OCI-M1 (cell line): ENCODE measurements around the gene ACTR10.
"Not testable (repeated sequence)": the region's sequence is repeated elsewhere in the genome, so short reads cannot be mapped to it uniquely, and the experiment has no call there.

Source experiments
- DNase-seq: peaks from one replicate; lab custom pipeline; 2025; lab: John Stamatoyannopoulos, UW

The ACTR10 gene

DNA sequence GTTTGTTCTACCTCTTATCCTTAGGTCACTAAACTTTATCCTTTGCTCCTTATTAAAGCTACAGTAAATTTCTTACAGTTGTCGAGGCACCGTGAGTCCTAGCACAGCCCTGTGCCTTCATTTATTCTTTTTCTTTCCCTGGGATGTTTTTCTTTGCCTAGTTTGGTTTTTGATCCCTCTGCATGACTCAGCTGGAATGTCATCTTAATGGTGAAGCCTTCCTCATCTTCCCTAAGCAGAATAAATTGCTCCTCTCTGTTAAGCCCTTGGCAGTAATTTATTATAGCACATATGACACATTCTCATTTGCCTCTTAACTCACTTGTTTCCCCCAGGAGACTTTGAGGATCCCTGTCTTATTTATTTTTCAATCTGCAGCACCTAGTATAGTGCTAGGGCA lies 16.6 kb downstream of the ACTR10 start:
- no peak for DNase-seq

DNA sequence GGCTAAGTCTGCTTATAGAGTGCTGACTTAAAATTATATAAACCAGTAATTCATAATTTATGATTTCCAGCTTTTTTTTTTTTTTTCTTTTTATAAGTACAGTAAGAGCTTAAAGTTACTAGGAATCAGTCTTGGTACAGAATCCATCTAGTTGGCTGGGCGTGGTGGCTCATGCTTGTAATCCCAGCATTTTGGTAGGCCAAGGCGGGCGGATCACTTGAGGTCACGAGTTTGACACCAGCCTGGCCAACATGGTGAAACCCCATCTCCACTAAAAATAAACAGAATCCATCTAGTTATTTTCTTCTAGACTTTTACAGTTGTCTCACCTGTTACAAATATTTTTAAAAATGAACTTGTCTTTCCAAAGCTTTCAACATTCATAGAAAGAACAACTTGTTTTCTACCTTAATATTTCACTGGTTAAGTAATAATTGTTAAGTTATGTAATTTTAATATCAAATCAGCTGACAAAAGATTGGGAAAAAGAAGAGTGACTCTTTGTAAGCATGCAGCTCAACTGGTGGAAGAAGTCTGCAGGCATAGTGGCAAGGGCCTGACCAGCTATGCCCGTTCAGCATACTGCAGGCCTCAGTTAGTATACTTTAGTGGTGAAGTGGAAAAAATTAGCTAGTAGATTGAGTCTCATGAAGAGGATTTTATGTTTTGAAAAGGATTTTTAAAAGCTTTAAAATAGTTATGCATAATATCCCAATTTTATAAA lies 27.3 kb downstream of the ACTR10 start:
- no peak for DNase-seq

DNA sequence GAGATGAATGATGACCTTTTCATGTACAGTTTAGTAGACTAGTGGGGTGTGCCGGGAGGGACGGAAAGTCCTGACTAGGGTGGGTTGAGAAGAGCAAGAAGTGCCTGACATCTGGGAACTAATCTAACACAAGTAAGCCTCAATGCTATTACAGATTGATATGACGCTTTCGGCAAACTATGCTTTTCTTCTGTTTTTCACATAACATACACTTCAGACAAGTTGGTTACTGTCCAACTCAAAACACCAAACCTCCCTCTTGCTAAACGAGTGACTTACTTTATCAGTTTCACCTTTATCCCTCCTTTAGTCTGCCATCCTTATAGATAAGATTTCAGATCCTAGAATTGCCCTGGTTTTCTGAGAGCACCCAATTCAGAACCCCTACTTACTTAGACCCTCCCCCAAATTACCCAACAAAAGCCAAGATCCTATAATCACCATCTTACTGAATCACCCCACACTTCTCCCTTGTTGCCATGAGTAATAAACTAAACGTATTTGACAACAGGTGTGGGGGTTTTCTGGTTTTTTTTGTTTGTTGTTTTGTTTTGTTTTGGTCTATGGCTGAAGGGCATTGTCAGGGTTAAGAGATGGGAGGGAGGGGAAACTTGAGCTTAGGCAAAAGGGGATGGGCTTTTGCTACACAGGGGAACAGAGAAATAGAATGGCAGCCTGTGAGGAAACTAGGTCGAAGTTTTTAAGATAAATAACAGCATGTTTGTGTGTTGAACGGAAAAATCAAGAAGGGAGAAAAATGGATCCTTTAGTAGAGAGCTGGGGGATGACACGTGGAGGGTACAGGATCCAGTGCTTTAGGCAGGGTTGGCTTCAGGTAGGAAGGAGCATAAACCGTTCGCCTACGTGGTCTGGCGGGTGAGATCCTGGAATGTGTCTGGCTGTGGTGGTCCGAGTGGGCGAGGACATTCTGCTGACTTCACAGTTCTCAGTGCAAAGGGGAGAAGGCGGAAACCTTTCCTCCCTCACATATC lies 38.6 kb downstream of the ACTR10 start:
- DNase-seq, result peak; percentile 57

DNA sequence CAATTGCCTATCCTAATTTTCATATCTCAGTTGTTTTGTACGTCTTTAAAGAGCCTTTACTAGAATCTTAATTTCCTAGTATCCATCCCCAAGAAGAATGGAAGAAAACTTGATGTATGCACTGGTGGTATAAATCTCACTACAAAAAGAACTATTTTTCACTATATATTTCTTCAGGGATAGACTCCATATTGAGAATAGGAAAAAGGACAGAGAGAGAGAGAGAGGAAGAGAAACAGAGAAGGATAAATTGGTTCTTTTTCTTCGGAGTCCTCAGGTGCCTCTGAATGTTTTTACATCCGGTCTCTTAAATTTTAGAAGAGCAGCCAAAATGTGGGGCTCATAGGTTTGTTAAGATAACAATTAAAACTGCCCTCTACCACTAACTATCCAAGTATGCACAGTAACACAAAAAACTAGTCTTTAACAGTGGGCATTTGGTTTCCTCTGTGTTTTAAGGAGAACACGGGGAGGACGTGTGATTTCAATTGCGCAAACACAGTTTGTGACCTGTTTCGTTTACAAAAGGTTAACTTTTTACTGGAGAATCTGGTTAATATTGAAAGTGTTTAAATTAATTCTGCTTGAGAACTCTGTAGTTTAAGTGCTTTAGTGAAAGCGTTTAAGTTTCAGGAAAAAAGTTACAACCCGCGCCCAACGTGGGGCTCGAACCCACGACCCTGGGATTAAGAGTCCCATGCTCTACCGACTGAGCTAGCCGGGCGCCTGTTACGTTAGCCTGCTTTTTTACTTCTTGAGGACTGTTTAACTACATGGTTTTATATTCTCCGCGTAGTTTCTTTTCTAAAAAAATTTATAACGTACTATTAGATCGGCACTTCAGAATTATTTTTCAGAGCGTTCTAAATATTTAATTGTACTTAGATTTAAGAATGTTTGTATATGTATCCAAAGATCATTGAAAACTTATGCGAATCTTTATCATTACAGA lies 39.6 kb downstream of the ACTR10 start:
- DNase-seq, result peak; percentile 84

DNA sequence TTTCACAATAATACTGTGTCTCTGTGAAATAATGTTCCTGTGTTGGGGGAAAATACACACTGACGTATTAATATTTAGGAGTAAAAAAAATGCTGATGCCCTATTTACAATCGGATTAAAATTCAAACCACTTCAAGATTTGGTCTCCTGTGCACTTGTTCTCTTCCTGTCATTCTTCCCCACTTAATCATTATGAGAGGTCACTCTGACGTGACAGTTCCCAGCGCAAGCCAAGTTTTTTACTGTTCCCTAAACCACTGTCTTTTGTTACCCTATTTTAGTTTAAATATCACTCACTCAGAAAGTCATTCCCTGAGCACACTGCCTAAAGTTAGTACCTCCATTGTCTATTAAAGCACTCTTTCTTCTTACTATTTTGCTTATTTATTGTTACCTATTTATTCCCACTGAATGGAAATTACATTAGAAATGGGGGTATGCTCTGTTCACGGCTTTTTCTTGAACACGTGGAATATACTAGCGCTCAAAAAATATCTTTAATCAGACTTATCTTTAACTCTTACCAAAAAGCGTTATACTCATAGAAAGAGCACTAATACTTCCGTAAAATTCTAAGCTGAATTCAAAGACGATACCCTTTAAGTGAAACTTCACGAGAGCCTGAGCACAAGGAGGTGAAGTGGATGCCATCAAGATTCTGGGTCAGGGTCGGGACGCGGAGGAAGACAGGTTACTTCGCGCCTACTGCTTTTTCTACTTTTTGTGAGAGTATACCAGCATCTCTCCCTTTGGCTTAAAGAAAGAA lies 44.0 kb downstream of the ACTR10 start:
- peak; percentile 69 for DNase-seq

DNA sequence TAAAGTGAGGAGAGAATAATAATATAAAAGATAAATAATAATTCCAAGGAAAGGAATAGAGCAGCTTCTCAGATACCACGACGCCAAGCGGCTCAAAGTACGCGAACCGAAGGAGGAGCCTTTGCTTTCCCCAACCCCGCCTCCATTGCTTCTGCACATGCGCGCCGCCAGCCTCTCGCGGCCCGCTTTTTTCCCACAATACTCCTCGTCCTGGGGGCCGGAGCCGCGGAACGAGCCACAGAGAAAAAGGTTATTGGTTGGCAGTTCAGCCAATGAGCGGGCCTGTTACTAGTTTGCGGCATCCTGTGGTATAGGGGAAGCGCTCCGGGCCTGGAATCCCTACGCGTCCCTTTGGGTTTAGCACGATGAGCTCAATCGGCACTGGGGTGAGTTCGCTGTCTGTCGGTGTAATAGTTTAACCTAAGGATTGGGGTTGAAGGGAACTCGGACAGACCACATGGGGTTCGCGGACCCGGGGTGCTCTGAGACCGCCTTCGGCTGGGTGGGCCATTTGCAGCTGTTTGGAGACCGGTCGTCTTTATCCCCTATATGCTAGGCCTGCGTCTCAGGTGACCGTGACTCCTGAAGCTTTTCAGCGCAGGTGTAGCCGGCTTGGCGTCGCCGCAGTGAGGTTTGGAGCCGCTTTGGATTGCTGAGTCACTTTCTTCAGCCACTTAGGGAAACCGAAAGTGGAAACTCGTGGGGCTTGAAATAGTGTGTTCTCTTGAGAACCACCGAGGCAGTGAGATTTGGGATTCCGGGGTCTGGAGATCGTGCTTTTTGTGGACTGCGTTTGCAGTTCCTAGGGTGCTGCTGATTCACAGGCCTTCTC lies 44.8 kb downstream of the ACTR10 start, which contains the start of gene PSMA3:
Gene PSMA3, plus strand, starts transcription at position 288 of the 832 bp plus-strand sequence. Its CDS starts 78 bp downstream, at position 366.
- DNase-seq, result peak; percentile 96

DNA sequence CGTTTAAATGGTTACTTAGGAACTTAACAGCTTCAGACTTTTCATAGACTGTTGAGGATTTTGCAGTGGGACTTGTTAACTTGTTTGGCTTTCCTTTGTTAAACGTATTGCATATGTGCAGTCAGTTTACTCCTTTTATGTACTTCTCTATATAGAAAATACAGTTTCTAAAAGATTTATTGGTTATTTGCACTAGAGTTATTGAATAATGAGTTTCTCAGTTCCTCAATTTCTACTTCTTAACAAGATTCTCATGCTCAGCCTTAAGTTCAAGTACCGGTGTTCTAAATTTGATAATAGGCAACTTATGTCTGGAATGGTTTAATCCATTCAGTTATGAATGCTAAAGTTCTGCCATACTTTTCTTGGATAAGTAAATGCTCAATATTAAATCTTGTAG lies 45.6 kb downstream of the ACTR10 start:
- peak; percentile 50 for DNase-seq

DNA sequence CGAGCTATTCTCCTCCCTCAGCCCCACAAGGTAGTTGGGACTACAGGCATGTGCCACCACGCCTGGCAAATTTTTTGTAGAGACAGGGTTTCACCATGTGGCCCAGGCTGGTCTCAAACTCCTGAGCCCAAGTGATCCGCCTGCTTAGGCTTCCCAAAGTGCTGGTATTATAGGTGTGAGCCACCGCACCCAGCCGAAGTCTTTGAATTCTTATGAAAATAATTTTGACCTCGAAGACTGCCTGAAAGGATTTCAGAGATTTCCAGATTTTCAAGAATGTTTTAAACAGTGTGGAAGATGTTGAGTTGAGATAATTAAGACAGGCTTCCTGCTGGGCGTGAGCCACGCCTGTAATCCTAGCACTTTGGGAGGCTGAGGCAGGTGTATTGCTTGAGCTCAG lies 49.7 kb downstream of the ACTR10 start:
- no peak for DNase-seq

DNA sequence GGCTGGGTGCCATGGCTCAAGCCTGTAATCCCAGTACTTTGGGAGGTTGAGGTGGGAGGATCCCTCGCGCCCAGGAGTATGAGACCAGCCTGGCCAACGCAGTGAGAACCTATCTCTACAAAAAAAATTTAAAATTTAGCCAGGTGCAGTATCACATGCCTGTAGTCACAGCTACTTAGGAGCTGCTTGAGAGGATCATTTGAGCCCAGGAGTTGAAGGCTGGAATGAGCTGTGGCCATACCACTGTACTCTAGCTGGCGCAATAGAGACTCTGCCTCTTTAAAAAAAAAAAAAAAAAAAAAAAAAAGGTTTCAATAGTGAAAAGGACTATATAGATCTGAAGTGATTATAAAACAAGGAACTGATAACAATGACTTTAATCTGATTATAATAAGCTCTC lies 58.2 kb downstream of the ACTR10 start:
- DNase-seq, result no peak

DNA sequence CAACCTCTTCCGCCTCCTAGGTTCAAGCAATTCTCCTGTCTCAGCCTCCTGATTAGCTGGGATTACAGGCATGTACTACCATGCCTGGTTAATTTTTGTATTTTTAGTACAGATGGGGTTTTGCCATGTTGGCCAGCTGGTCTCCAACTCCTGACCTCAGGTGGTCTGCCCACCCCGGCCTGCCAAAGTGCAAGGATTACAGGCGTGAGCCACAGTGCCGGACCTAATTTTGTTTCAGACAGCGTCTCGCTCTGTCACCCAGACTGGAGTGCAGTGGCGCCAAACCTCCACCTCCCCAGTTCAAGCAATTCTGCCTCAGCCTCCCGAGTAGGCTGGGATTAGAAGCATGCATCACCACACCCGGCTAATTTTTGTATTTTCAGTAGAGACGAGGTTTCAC lies 62.1 kb downstream of the ACTR10 start:
- DNase-seq, result not testable (repeated sequence)

DNA sequence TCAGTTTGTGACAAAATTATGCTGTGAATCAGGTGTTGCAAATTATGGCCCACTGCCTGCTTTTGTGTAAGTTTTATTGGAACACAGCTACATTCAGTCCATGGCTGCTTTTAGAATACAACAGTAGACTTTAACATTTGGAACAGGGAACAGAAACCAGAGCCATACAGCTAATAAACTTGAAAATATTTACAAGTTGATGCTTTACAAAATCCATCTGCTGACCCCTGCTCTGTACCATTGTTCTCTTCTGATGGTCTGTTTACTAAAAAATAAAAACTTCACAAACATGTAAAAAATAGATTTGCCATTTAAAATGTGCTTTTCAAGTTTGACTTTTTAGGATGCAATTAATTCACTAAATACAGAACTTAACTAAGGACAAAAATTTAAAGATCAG lies 65.5 kb downstream of the ACTR10 start:
- no peak for DNase-seq

DNA sequence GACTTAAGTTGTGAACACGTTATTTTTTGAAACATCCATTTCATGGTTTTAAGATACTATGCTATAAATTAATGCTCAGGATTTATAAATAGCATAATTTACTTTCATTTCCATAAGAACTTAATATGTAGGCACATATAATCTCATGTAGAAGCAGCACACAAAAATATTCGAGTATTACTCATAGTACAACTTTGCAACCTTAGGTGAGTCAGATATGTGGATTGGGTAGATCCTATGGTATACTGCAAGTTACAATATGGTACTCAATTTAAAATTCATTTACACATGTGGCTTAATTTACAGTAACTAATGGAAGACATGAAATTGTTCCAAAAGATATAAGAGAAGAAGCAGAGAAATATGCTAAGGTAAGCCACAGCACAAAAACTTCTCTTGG lies 70.7 kb downstream of the ACTR10 start:
- no peak for DNase-seq

DNA sequence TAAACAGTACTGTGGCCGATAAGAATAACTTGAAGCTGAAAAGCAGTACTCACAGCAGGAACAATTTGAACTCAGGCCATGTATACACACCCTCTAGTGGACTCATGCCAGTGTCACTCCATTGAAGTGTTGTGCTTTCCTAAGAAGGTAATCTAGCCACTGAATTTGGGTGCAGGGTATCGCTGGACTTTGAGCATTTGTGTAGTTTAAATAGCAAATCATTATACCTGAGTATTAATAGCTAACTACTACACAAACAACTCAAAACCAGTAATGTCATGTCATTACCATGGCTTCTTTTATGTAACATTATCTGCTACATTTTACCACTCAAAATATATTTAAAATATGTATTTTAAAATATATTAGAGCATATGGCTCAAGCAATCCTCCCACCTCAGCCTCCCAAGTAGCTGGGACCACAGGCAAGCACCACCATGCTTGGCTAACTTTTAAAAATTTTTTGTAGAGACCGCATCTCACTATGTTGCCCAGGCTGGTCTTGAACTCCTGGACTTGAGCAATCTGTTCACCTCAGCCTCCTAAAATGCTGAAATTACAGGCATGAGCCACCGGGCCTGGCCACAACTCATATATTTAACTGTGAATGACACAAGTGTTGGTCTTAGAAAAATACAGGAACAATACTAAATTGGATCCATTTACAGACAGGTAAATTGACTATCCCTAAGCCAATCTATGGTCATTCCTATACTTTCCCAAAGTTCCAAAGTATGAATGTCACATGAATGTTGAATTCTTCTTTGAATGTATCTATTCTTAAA lies 72.8 kb downstream of the ACTR10 start:
- peak; percentile 8 for DNase-seq

DNA sequence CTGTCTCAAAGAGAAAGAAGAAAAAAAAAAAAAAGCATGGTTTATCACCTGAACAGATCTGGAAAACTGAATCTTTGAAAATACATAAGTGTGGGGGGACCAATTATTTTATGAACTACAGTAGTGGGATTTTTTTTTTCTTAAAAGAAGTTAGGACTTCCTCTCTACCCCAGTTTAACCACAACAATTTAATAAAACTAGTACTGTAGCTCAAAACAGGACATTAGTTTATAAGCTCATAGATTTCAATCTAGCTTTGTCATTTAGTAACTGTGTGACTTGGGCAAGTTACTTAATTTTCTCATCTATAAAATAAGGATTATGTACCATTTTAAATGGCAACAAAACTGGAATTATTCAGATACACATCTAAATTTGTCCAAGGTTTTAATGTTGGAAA lies 74.9 kb downstream of the ACTR10 start:
- DNase-seq, result no peak

DNA sequence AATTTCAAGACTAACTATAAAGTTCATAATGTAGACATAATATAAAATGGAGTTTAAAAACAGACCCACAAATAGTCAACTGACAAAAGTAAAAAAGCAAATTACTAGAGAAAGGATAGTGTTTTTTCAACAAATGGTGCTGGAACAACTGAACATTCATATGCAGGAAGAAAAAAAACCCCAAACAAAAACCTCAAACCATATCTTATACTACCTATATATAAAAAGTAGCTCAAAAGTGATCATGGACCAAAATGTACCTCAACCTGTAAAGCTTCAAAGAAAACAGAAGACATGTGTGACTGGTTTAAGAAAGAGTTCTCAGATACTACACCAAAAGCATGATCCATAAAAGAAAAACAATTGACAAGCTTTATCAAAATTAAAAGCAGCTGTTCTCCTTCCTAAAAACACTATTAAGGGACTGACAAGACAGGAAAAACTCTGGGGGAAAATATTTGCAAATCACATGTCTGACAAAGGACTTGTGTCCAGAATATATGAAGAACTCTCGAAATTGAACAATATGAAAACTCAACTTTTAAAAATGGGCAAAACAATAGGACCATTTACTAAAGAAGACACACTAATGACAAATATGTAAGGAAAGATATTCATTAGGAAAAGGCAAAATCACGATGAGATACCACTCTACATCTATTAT lies 75.7 kb downstream of the ACTR10 start:
- DNase-seq, result no peak

DNA sequence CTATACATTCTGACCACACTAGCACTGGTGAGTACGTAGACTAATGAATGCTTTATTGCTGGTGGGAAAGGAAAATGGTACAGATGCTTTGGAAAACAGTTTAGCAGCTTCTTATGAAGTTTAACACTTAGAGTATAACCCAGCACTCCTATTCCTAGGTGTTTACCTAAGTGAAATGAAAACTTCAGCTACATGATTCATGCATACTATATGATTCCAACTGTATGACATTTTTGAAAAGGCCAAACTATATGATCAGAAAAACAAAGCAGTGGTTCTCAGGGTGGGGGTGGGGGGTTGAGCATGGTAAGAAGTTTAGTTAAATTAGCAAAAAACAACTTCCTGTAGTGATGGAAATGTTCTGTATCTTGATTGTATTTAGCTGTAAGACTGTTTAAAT lies 76.3 kb downstream of the ACTR10 start:
- DNase-seq, result no peak

DNA sequence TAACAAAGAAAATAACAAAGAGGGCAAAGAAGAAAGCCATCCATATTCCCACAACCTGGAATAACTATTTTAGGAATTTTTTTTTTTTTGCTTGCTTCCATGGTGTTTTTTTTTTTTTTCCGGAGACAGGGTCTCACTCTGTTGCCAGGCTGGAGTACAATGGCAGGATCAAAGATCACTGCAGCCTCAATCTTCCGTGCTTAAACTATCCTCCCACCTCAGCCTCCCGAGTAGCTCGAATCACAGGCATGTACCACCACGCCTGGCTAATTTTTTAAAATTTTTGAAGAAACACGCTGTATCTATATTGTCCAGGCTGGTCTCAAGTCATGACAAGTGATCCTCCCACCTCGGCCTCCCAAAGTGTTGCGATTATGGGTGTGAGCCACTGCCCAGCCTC lies 78.2 kb downstream of the ACTR10 start:
- DNase-seq, result no peak

DNA sequence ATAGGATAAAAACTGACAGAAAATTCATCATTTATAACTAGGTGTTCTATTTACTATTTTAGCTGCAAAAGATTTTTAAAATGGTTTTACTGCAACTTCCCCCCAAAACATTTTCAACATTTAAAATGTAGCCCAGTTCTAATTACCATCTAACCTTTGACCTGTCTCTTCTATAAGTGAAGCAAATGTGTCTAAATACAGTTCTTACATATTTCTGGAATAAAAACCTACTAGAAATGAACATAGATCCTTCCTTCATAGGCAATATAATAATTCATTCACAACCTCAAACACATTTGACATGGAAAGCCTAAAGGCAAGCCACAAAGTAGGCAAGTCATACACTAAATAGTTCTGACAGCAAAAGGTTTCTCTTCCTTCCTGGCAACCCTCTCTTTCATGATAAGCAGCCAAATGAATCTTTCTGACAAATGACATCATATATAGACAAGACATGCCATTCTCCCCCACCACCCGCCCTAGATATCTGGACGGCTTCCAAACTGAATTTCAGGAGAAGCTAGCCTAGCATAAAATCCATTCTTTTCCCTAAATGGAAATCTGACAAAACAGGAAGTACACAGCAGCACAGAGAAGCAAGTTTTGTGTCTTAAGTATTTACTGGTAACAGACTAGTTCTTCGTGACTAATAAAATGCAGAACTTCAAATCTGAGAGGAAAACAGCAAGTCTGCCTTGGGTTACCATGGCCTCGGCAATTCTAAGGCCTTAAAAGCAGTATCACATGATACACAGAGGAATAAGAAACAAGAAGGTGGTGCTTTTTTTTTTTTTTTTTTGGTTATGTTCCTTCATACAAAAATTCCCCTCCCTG lies 81.2 kb downstream of the ACTR10 start:
- peak; percentile 89 for DNase-seq
